GM18861 (cell line): ENCODE measurements around the gene MAOA.
A peak's percentile ranks its signal among the peaks of the same experiment; 100 is the strongest.
"Not testable (repeated sequence)": the region's sequence is repeated elsewhere in the genome, so short reads cannot be mapped to it uniquely, and the experiment has no call there.

Experiments used
- ATAC-seq: cut with Tn5 transposase; IDR thresholded peaks from one replicate; pipeline ENCODE4 v1.9.1; 2021; ENCODE audit not compliant: unreplicated experiment

The MAOA gene

GRCh38 chrX:43656005-43656494 lies at the start of gene MAOA:
Gene MAOA (plus strand): TSS chrX:43656299. CDS start chrX:43656342, 43 bp downstream.
- ATAC-seq: no peak

DNA sequence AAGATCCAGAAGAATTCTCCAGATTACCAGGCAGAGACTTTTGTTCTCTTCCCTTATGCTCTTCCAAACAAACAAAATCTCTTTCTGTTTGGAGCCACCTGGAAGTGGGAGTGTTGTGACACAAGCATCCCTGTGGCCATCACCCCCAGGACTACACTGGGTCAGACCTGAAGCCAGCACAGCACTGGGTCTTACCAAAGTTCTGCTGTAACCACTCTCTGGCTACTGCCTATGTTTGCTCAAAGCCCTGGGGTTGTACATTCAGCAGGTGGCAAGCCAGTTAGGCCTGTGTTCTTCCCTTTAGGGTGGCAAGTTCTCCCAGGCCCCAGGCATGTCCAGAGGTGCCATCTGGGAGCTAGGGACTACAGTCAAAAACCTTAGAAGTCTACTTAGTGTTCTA lies 43.7 kb upstream of the MAOA start:
- ATAC-seq: no peak

DNA sequence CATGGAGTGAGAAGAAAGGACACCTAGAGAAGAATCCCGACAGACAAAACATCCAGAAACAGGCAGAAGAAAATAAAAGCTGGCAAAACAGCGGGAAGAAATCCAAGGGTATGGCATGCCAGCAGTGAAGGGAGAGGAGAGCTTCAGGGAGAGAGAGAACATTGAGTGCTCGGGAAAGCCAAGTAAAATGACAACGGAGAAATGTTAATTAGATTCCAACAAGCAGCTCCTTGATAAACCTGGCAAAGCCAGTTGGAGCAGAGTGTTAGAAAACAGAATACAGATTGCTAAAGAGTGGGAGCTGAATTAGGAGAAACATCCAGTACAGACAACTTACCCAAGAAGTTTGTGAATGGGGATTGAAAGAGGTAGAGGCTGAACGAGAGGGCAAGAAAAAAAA lies 40.4 kb upstream of the MAOA start:
- ATAC-seq: no peak

DNA sequence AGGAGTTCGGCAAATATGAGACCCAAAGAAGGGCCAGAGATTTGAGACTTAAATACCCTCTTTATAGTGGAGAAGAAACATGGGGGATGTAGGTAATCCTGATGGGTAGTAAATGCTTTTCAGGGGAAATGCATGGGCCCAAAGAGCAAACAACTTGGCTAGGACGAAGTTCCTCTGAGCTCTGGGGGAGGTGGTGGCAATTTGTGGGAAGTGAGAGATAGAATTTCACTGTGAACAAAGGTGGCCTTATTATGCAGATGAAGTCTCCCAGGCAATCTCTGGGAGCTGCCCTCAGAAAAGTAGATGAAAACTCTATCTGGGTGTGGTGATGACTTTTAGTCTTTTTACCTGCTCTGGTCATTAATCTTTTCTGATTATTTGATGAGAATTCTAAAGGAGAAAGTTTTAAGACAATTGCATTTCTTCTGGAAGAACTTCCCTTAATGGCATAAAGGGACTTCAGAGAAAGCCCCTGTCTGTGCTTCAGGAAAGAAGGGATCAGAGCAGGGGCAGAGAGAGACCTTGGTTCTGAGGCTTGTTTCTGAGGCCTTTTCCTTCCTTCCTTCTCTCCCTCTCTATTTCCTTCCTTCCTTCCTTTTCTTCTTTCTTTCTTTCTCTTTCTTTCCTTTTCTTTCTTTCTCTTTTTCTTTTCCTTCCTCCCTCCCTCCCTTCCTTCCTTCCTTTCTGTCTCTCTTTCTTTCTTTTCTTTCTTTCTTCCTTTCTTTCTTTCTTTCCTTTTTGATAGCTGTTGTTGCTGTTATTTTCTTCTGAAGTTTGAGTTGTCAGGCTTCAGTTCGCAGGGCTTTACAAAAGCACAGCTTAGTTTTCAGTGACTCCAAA lies 37.5 kb upstream of the MAOA start:
- ATAC-seq: no peak

DNA sequence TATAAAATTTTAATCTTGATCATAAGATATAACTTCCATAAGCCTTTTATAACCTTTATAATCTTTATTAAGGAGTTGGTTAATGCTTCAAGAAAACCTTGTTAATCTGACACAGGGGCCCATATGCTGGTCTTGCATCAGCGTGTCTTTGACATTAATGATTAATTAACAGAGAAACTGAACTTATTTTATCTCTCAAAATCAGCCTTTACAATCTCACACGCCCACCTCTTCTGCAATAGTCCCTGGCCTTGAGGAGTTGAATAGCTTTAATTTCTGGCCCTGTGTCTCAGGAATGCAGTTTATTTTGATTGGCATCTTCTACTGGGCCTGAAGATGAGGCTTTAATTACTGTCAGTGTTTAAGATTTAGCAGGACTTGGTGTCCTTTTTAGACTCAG lies 36.2 kb upstream of the MAOA start:
- ATAC-seq: not testable (repeated sequence)

GRCh38 chrX:43627147-43627546 lies 29.0 kb upstream of the MAOA start:
- no peak for ATAC-seq

GRCh38 chrX:43627669-43628068 lies 28.4 kb upstream of the MAOA start:
- no peak for ATAC-seq

- ATAC-seq: no peak
Measured at GRCh38 chrX:43629229-43629628, 26.9 kb upstream of the MAOA start.

- ATAC-seq: no peak
Measured at GRCh38 chrX:43631841-43632240, 24.3 kb upstream of the MAOA start.

DNA sequence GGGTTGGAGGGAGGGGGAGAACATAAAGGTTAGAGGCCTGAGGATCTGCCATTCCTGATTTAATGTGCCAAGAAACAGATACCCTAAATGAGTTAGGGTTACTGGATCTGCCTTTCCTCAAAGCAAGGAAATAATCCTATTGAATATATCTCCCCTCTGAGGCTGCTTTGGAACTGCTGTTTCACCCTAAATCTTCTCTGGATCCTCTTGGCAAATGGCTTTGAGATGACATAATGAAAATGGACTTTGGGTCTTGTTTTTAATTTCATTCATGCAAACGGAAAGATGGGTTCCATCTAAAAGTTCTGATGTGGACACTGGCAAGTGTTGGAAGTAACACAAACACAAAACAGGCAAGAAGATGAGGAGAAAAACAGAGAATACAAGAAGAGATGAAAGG lies 23.0 kb upstream of the MAOA start:
- ATAC-seq: no peak

DNA sequence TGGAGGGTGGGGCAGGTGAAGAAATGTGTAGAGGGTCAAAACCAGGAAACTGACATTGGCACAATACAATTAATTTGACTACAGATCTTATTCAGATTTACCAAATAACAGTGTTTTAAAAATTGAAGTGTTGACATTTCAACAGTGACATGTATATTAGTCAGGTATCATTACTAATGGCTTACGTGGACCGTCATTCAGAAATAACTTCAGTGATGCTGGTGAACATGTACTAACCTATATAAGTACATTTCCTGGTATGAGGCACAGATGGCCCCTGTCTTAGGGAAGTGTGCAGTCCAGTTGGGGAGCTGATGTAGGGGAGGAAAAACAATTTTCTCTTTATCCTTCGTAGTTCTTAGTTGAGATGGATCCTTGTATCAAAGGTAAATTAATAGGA lies 22.3 kb upstream of the MAOA start:
- no peak for ATAC-seq

- ATAC-seq: no peak
Measured at GRCh38 chrX:43640482-43640881, 15.6 kb upstream of the MAOA start.

DNA sequence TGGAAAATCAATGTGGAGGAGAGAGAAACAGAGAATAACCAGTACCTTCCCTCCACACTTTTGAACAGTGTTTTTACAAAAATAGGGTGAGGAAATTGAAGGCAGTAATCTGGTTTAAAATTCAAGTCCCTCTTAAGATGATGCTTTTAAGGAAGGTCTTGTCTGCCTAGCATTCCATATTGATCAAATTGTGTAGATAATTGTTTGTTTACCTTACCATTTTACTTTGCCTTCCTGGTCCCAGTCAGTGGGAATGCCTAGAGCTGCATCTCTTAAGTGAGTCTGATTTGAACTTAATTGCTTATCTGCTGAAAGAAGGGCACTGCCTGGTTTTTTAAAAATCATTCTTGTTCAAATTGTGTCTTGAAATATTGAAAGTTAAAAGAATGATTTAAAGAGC lies 14.4 kb upstream of the MAOA start:
- no peak for ATAC-seq

- ATAC-seq: no peak
Measured at GRCh38 chrX:43643201-43643600, 12.9 kb upstream of the MAOA start.

DNA sequence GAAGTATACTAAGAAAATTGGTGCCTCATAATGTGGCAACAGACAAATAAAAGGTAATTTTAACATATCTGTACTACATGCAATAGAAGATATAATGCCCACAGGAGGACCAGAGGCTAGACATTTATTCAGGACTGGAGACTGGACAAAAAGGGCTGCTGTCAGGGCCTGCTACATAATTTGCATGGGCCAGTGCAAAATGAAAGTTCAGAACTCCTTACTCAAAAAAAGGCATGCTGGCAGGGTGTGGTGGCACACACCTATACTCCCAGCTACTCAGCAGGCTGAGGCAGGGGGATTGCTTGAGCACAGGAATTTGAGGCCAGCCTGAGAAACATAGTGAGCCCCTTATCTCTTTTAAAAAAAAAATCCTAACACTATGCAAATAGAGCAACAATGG lies 12.4 kb upstream of the MAOA start:
- ATAC-seq: no peak

- no peak for ATAC-seq
Measured at GRCh38 chrX:43644124-43644701, 11.9 kb upstream of the MAOA start.

DNA sequence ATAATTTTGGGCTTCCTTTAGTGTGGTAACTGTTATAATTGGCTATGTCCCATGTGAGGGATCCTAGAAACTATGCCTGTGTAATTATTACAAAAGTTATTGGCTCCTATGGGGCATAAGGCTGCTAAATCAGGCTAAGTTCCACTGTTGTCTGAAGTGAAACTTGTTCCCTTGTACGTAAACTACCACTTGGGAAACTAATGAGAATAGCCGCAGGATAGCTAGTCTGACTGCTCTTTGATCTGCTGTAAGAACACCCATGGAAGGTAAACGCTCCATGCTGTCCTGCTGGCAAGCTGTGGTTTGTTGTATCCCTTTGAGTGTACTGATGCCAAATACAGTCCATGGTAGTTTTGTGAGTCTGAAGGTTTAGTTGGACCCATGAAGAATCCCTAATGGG lies 9.3 kb upstream of the MAOA start:
- ATAC-seq: no peak

DNA sequence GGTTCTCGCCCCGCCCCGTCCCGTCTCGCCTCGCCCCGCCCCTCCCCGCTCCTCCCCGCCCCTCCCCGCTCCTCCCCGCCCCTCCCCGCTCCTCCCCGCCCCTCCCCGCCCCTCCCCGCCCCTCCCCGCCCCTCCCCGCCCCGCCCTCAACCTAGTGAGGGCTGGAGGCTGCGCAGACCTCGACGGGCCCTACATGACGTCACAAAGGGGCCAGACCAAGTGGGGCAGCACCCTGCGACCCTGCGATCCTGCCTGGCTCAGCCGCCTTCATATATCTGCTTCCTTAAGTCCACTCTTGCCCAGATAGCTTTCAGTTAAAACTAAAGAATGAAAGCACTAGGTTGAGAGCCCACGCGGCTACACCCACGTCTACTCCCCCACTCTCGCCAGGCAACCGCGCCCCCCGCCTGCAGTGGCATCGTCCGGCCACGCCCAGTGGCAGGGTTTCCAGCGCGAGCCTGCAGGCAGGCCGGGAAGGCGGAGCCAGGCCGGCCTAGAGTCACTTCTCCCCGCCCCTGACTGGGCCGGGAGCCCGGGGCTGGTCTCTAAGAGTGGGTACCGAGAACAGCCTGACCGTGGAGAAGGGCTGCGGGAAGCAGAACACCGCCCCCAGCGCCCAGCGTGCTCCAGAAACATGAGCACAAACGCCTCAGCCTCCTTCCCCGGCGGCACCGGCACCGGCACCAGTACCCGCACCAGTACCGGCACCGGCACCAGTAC lies 1.5 kb upstream of the MAOA start:
- peak; percentile 95 for ATAC-seq

DNA sequence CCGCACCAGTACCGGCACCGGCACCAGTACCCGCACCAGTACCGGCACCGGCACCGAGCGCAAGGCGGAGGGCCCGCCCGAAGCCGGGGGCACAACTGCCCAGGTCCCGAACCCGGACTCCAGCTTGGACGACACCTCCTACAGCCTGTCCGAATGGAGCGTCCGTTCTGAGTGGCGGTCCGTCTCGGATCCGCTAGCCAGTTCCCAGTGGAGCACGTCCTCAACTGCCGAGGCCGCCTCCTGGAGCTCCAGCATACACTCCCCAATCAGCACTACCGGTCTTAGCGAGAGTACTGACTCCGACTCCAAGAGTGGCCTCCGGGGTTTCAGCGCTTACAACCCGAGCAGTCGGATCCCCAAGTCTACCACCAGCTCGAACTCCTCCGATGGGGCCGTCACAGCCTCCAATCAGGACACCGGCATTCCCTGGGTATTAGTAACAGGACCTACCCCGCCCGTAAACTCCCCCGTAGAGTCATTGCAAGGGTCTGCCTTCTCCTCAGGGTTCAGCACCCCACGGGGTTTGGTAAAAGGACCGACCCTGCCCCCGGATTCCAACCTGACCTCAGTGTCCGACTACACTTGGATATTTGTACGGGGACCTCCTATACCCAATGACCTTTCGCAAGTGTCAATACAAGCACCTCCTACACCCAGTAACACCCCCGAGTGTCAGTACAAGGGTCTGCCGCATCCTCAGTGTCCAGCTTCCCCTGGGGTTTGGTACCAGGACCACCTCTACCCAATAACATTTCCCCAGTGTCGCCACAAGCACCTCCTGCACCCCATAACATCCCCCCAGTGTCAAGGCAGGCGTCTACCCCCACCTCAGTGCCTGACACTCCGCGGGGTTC lies 721 bp upstream of the MAOA start:
- no peak for ATAC-seq

GRCh38 chrX:43657671-43658070 lies 1.6 kb downstream of the MAOA start:
- ATAC-seq: no peak
